Thyroid gland (tissue), 4 donors: ENCODE measurements around the gene KCNK17. TPM values are rescaled to one million over a fixed set of nuclear protein-coding genes. Genes with fewer than 3 reads are reported as not detected.

ENCODE experiments used
- DNase-seq, 2 donors: peaks; one replicate each; pipeline ENCODE4 v3.0.0-alpha.2; 2019
- H3K27ac ChIP-seq, 3 donors: fragments of 200-600 bp; sonication (generic); 1 replicate in 2 of 3; 2 replicates in 1 of 3; pipeline ENCODE4 v1.5.1; 2016 to 2019; ENCODE audit warnings: mild to moderate bottlenecking in 1 of 3, moderate library complexity in 1 of 3
- H3K27me3 ChIP-seq: fragments of 200-600 bp; sonication (generic); one replicate; pipeline ENCODE4 v1.5.1; 2019
- H3K36me3 ChIP-seq, 2 donors: fragments of 200-600 bp; sonication (generic); one replicate each; pipeline ENCODE4 v1.5.1; 2016 to 2019
- H3K4me1 ChIP-seq, 2 donors: fragments of 200-600 bp; sonication (generic); one replicate each; pipeline ENCODE4 v1.5.1; 2017 to 2019
- H3K4me3 ChIP-seq, 3 donors: fragments of 200-600 bp; sonication (generic); replicated peaks in 1 of 3; 1 replicate in 2 of 3; 2 replicates in 1 of 3; pipeline ENCODE4 v1.5.1; 2016; ENCODE audit warnings: mild to moderate bottlenecking in 1 of 3
- H3K9me3 ChIP-seq: fragments of 200-600 bp; sonication (generic); one replicate; pipeline ENCODE4 v1.5.1; 2017
- POLR2A ChIP-seq, 2 donors: fragments of 450-650 bp; IDR thresholded peaks; one replicate each; pipeline ENCODE4 v1.6.1; 2017; ENCODE audit warnings: antibody characterized with exemption in 2 of 2, mild to moderate bottlenecking in 2 of 2, moderate library complexity in 1 of 2
- WGBS, 2 donors: methylation state at CpG; one replicate each; pipeline ENCODE4 v1.1.5; 2017; 5-methylcytosine and 5-hydroxymethylcytosine counted together
- intact Hi-C: fragments of 100-400 bp; cut with DNase I; formaldehyde crosslinking; loops from one replicate; pipeline ENCODE4 v1.15.1; 2023
- total RNA-seq, 4 donors: library from RNA; depleted of rRNA; stranded (reverse); fragments of >200 nt; gene quantifications; one replicate each; pipeline ENCODE4 v1.2.3, GENCODE V29; 2016
- TF ChIP-seq, protein P1 (sequence below), 6 experiments: fragments of 200-600 bp in 3 of 6; fragments of 450-650 bp in 3 of 6; sonication (generic) in 3 of 6; IDR thresholded peaks; one replicate each; pipeline ENCODE4 v1.5.1; 2016 to 2019; ENCODE audit warnings: antibody characterized with exemption in 6 of 6, mild to moderate bottlenecking in 2 of 6, inconsistent platforms in 1 of 6, moderate library complexity in 1 of 6

Gene KCNK17
- total RNA-seq, 4 donors from 2014 or later, result 1.1 to 11.5 (median 4.5) TPM

GRCh38 chr6:39273406-39273821 is 40.8 kb downstream of the KCNK17 start:
- WGBS, 2 donors, result 25 to 34% methylated on average over 6 of the region's 6 CpGs
- Histone ChIP-seq H3K4me3 (no peak overlapping the region), H3K36me3 (no peaks in the 10 kb centered on the region), H3K4me1 (peaks cover 14 to 18% of the 10 kb centered on the region in 2 donors), H3K27me3 (no peaks in the 10 kb centered on the region), H3K27ac (peak overlapping the region in 1 of 3 donors; percentile 28), H3K9me3 (no peaks in the 10 kb centered on the region)
- intact Hi-C loops, result no loop called here
- TF ChIP-seq, protein P1, sequence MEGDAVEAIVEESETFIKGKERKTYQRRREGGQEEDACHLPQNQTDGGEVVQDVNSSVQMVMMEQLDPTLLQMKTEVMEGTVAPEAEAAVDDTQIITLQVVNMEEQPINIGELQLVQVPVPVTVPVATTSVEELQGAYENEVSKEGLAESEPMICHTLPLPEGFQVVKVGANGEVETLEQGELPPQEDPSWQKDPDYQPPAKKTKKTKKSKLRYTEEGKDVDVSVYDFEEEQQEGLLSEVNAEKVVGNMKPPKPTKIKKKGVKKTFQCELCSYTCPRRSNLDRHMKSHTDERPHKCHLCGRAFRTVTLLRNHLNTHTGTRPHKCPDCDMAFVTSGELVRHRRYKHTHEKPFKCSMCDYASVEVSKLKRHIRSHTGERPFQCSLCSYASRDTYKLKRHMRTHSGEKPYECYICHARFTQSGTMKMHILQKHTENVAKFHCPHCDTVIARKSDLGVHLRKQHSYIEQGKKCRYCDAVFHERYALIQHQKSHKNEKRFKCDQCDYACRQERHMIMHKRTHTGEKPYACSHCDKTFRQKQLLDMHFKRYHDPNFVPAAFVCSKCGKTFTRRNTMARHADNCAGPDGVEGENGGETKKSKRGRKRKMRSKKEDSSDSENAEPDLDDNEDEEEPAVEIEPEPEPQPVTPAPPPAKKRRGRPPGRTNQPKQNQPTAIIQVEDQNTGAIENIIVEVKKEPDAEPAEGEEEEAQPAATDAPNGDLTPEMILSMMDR (IDR thresholded peaks at IDR 0.05), result no peak
- TF ChIP-seq POLR2A (IDR thresholded peaks at IDR 0.05), result no peak
- DNase-seq, result peak; percentile 90 to 93

DNA sequence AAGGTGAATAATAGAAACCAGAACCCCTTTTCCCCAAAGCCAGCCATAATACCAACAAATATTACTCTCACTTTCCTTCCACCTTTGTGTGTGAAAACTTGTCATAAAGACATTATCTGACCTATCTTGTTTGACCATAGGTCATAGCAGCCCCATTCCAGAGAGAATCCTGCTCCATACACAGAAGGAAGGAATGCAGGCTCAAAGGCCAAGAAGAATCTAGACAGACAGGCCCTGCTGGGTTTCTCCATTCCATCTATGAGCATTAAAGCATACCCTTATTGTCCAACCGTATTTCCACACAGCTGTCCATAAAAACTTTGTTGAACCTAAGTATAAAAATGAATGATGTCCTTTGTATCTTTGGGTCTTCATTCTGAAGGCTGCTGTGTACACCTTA is 44.3 kb downstream of the KCNK17 start:
- H3K4me1 ChIP-seq, result peaks cover 14 to 17% of the 10 kb centered on the region in 2 donors
- DNase-seq, result no peak
- 72 to 79% methylated on average over 1 of the region's 1 CpG for WGBS, 2 donors
- H3K36me3 ChIP-seq, result no peaks in the 10 kb centered on the region
- H3K4me3 ChIP-seq, result no peak overlapping the region
- intact Hi-C loops, result no loop called here
- H3K9me3 ChIP-seq, result no peaks in the 10 kb centered on the region
- no peak for TF ChIP-seq POLR2A (IDR thresholded peaks at IDR 0.05)
- TF ChIP-seq, protein P1 (IDR thresholded peaks at IDR 0.05), result no peak
- H3K27ac ChIP-seq, result no peak overlapping the region
- H3K27me3 ChIP-seq, result no peaks in the 10 kb centered on the region

DNA sequence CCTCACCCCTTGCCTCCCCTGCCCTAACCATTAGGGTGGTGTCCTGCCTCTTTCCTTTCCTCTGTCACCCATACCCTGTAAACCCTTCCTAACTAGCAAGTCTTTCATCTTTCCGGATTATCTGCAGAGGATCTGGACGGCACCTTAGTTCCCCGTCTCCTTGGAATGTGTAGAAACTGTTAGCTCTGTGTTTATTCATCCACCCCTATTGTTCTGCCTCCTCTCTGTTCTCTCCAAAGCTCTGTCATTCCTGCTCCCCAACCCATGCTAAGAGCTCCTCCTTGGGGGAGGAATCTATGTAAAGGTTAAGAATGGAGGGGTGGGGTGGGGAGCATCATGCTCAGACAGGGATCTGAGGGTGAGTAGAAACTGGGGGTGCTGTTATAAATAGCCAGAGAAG is 45.5 kb downstream of the KCNK17 start:
- no peaks in the 10 kb centered on the region for H3K27me3 ChIP-seq
- no peaks in the 10 kb centered on the region for H3K36me3 ChIP-seq
- TF ChIP-seq, protein P1 (IDR thresholded peaks at IDR 0.05), result no peak
- TF ChIP-seq POLR2A (IDR thresholded peaks at IDR 0.05), result no peak
- intact Hi-C loops, result no loop called here
- H3K27ac ChIP-seq, result no peak overlapping the region
- H3K4me3 ChIP-seq, result no peak overlapping the region
- WGBS, 2 donors, result 87 to 90% methylated on average over 3 of the region's 3 CpGs
- no peaks in the 10 kb centered on the region for H3K9me3 ChIP-seq
- no peak for DNase-seq
- peaks cover 5 to 7% of the 10 kb centered on the region in 2 donors for H3K4me1 ChIP-seq

DNA sequence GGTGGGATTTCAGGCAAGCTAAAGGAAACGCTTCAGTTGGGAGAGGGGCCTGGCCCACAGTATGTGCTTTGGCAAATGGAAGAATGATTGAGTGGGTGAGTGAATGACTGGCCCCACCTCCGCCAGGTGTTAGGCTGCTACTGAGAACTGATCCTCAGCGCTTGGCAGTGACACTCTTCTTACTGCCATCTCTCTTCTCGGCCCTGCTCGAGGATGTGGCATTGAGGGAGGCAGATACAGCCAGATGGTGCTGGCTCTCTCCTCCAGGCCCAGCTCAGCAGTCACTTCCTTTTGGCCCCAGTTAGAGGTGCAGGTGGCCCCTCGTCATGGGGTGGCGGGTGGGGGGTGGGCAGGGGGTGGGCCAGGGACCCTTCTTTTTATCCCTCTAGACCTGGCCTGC is 46.0 kb downstream of the KCNK17 start:
- Histone ChIP-seq H3K36me3 (no peaks in the 10 kb centered on the region), H3K27me3 (no peaks in the 10 kb centered on the region), H3K27ac (no peak overlapping the region), H3K9me3 (no peaks in the 10 kb centered on the region), H3K4me1 (peaks cover 2 to 3% of the 10 kb centered on the region in 2 donors), H3K4me3 (no peak overlapping the region)
- 84 to 92% methylated on average over 5 to 6 of the region's 7 CpGs for WGBS, 2 donors
- TF ChIP-seq, protein P1 (IDR thresholded peaks at IDR 0.05), result no peak
- TF ChIP-seq POLR2A (IDR thresholded peaks at IDR 0.05), result no peak
- DNase-seq, result no peak
- intact Hi-C loops, result no loop called here

- intact Hi-C loops, result no loop called here
- 80 to 85% methylated on average over 5 of the region's 5 CpGs for WGBS, 2 donors
- no peak for DNase-seq
- H3K4me1 ChIP-seq, result peaks cover 0 to 3% of the 10 kb centered on the region in 2 donors
- no peak overlapping the region for H3K27ac ChIP-seq
- no peak for TF ChIP-seq POLR2A (IDR thresholded peaks at IDR 0.05)
- TF ChIP-seq, protein P1 (IDR thresholded peaks at IDR 0.05), result no peak
- no peaks in the 10 kb centered on the region for H3K9me3 ChIP-seq
- no peaks in the 10 kb centered on the region for H3K27me3 ChIP-seq
- H3K36me3 ChIP-seq, result no peaks in the 10 kb centered on the region
- no peak overlapping the region for H3K4me3 ChIP-seq
These were observed 47.4 kb downstream of the KCNK17 start for GRCh38 chr6:39266782-39267355.
